GM12801 (cell line): ENCODE results near the gene LGALS1.

Experiments used
- CTCF ChIP-seq: IDR thresholded peaks from one replicate; pipeline ENCODE4 v1.5.1; 2011; ENCODE audit warnings: control low read depth; ENCODE audit not compliant: insufficient read length; ENCODE audit errors: extremely low read depth

Gene LGALS1

GRCh38 chr22:37711490-37711889 is 36.1 kb downstream of the LGALS1 start:
- TF ChIP-seq CTCF = no peak

GRCh38 chr22:37713761-37714160 is 38.3 kb downstream of the LGALS1 start:
- TF ChIP-seq CTCF = no peak

GRCh38 chr22:37714634-37715033 is 39.2 kb downstream of the LGALS1 start:
- TF ChIP-seq CTCF = no peak

GRCh38 chr22:37715760-37716159 is 40.3 kb downstream of the LGALS1 start:
- TF ChIP-seq CTCF = no peak

GRCh38 chr22:37716708-37717107 is 41.3 kb downstream of the LGALS1 start:
- no peak for TF ChIP-seq CTCF

GRCh38 chr22:37725551-37726240 is 50.3 kb downstream of the LGALS1 start:
- TF ChIP-seq CTCF = no peak

GRCh38 chr22:37726241-37726887 is 50.9 kb downstream of the LGALS1 start:
- no peak for TF ChIP-seq CTCF
